Activated CD4-positive, CD25-positive, alpha-beta regulatory T cell treated with anti-CD3 and anti-CD28 coated beads, Interleukin-2, amount 50 U/mL, for 72 hours (primary cell): ENCODE data around the gene DZIP1.

Source experiments
- DNase-seq: peaks from one replicate; pipeline ENCODE4 v3.0.0; 2021

The DZIP1 gene

DNA sequence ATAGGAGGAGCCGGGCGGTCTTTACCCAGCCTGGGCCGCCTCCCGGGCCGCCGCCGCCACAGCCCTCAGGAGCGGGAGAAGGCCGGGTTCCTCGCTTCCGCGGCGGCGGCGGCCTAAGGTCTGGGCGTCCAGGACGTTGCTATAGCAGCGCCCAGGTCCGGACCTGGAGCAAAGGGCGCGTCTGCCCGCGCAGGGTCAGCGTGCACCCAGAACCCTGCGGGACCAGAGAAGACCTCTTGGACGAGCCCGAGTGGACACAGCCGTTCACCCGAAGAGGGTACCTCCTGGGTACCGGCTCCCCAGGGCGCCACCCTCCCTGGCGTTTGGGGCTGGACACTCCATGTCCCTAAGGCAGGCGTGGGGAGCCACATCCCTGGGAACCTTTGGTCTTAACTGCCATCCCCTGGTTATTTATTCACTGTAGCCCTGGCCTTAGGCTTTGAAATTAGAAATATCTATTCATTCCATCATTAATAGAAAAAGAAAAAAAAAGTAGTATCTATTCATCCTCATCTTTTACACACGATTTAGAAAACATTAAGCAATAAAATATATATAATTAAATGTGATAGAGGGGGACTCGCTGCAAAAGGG is 2.4 kb downstream of the DZIP1 start:
- no peak for DNase-seq

DNA sequence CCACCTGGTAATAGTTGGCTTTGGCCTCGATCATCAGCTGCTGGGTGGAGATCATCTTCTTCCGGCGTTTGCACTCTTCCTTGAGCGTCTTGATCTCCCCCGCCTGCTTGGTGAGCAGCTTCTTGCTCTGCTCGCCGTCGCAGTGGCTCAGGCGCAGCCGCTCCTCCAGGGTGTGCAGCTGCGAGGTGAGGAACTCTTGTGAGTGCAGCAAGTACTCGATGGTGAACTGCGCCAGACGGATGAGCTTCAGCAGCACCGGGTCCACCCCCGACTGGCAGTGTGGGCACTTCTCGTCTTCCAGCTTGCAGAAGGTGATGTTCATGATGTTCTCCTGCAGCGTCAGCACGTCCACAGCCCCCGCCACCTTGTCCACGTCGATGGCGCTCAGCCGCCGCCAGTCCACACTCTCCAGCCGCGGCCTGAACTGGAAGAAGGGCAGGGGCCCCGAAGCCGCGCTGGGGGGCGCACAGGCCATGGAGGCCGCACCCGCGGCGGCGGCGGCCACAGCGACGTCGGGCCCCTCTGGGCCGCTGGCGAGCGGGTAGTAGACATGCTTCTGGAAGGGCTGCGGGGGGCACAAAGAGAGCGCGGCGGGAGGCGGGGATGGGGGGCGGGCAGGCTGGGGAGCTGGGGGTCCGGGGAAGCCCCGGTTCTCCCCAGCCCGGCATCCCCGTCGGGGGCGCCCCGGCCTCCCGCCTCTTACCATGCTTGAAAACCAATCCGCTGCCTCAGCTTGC is 3.0 kb downstream of the DZIP1 start:
- no peak for DNase-seq

DNA sequence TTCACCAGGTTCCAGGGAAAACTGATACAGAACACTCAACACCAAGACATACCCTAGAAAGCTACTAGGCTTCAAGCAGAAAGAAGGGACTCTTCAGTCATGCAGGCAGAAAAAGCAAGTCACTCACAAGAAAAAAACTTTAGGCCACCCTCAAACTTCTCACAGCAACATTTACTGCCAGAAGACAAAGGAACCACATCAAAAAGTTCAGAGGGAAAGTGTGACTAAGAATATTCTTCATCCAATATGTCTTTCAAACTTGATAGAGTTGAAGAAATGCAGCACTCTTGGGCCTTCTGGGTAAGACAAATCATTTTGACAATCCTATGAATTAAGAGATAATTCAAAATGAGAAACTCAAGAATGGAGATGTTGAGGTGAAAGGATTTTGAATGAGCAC is 7.7 kb downstream of the DZIP1 start:
- DNase-seq = no peak

DNA sequence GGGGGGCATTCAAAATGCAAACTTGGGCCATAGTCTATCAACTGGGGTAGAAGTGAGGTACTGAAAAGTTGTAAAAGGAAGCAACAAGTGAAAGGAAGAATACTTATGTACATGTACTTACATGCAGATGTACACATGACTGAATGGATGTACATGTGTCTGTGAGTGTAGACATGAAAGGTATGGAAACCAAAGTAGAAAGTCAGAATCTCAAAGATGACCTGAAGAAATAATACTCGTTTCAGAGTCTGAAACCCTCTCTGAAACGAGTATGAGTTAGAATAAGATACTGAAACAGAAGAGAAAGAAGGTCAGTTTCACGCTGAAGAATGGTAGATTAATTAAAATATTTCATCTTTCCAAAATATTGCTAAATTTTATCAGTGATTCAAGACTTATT is 13.9 kb downstream of the DZIP1 start:
- no peak for DNase-seq

DNA sequence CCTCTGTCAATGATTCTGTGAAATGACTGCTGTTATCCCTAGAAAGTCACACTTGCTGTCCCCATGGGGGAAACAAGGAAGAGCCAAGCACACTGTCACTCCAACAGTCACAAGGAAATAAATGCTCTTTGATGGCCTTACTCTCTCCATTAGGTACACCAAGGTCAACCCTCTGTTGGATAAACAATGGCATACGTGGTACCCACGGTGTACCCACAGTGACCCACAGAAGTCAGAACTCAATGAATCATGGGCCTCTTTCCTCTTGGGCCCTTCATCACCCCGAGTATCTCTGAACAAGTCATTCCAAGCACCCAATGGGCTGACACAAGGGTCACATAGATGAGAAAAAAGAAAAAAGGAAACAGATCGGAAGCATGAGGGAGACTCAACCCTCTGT is 15.4 kb downstream of the DZIP1 start:
- no peak for DNase-seq

DNA sequence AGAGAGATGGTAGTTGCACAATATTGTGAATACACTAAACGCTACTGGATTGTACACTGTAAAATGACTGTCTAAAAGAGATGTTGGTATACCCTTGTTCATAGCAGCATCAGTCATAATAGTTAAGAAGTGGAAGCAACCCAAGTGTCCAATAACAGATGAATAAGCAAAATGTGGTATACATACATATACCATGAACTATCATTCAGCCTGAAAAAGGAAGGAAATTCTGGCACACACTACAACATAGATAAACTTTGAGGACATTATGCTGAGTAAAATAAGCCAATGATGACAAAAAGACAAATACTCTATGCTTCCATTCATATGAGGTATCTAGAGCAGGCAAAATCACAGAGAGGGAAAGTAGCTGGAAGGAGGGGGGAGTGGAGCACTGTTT is 16.0 kb downstream of the DZIP1 start:
- DNase-seq = no peak

DNA sequence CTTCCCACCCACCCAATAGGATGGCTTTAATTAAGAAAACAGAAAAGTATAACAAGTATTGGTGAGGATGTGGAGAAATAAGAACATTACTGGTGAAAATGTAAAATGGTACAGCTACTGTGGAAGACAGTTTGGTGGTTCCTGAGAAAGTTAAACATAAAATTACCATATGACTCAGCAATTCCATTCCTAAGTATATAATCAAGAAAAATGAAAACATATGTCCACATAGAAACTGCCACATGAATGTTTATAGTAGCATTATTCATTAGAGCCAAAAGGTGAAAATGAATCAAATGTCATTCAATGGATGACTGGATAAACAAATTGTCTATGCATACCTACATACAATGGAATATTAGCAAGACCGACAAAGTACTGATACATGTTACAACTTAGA is 16.9 kb downstream of the DZIP1 start:
- DNase-seq = no peak

DNA sequence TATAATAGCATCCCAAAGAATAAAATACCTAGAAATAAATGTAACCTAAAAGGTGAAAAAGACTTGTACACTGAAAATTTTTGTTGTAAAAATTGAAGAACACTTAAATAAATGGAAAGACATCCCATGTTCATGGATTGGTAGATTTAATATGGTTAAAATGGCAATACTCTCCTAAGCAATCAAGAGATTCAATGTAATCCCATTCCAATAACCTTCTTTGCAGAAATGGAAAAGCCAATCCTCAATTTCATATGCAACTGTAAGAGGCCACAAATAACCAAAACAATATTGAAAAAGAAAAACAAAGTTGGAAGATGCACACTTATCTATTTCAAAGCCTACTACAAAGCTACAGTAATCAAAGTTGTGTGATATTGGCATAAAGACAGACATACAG is 17.7 kb downstream of the DZIP1 start:
- no peak for DNase-seq

DNA sequence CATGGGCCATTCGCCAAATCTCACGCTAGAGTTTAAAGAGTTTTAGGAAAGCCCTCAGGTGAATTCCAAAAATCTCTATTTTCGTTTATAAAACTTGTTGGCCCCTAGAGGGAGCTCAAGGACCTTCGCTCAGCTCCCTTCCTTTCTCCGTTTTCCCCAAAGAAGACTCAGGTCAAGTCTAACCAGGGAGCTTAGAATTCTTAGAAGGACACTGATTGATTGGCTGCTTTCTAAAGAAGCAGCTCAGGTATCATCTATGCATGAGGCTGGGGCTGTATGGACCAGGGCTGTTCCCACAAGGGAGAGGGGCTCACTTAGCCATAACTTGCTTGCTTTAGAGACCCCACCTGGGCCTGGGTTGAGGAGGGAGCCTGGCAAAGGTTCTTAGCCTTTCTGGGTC is 20.5 kb downstream of the DZIP1 start:
- DNase-seq = no peak

DNA sequence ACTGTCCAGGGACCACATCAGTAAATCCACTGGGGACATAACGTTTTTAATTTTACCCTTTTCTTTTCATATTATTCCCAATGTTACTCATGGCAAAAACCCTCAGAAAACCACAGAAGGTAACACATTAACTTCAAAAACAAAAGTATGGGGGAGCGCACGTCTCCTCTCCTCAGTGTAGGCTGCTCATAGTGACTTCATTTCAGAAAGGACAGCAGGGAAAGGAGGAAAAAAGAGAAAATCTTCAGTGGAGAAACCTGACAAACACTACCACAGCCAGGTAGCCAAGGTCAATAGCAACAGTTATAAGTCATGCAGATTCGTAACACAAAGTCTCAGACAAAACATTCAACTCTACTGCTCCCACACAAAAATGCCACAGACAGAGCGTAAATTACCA is 21.4 kb downstream of the DZIP1 start:
- no peak for DNase-seq

DNA sequence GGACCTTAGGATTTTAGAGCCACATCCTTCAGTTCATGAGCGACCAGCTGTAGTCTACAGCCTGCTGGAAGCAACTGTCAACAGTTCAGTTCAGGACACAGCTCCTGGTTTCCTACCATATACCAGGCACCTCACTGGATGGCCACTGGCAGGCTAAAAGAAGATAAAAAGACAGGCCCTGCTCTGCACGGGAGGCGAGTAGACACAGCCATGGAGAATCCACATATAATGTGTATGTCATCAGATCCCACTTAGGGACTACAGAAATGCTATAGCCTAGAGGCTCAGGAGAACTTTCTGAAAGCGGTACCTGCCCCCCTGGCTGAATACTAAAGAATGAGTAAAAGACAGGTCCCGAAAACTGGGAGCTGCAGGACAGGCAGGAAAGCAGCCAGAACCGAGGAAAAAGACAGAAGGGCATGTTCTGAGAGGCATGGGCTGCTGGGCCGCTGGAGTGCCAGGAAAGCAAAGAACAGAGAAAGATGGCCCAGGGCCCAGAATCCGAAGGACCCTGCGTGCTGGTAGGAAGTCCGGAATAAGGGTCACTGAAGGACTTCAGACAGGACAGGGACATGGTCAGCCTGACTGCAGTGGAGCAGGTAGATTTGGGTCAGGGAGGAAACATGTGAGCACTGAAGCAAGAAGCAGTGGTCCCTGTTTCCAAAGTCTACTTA is 23.5 kb downstream of the DZIP1 start:
- no peak for DNase-seq

DNA sequence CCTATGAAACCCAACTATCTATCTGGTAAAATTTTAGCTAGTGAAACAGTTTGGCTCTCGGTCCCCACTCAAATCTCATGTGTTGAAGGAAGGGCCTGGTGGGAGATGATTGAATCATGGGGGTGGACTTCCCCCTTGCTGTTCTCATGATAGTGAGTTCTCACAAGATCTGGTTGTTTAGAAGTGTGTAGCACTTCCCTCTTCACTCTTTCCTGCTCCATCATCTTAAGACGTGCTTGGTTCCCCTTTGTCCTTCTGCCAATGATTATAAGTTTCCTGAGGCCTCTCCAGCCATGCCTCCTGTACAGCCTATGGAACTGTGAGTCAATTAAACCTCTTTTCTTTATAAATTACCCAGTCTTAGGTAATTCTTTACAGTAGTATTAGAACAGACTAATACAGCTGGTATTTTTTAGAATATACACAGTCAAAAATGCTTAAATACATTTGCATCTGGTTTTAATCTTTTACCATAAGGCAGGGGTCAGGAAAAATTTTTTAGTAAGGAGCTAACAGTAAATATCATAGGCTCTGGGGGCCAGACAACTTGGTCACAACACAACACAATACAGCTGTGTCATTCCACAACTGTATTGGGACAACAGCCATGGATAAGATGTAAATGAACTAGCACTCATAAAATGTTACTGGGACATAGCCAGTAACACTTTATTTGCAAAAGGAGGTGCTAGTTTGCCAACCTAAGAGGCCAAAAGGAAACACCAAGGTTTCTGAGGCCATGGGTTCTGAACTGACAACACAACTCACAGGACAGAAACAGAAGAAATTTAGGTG is 24.3 kb downstream of the DZIP1 start:
- no peak for DNase-seq

DNA sequence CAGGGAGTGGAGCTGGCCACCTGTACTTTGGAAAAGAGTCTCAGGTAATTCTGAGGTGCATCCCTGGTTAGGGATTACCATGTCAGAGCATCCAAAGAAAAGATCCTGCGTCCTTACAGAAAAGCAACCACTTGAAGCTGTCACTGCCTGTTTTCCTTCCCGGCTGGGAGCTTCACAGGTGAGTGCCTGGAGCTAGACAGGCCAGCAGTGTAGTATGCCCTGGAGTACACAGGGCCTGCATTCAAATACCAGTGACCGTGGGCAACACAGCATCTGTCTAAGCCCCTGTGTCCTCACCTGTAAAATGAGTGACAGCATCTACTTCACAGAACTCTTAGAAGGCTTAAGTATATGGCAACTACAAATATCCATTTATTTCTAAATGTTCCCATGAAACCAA is 29.0 kb downstream of the DZIP1 start:
- no peak for DNase-seq

DNA sequence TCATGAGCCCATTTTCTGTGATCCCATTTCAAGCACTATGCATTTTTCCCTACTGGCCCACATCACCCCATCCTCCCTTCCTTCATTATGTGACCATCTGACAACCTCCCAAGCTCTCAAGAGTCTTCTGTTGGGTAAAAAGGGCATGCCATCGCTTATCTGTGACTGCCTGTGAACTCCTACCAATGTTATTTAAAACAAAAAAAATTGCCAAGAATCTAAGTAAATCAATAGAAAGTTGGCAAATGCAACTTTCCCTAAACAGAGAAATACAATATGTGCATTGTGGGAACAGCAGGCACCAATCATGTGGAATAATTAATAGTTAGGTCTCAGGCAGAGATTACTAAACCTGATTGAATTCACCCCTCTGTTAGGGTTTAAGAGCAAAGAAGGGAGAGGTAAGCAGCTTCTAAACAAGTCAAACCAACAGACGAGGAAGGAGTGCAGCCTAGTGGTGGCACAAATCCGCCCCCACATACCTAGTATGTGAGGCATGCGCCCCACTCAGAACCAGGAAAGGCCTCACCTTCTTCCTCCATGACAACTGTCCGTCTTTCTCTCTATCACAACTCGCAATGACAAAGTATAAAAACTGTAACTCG is 29.8 kb downstream of the DZIP1 start:
- DNase-seq = no peak

DNA sequence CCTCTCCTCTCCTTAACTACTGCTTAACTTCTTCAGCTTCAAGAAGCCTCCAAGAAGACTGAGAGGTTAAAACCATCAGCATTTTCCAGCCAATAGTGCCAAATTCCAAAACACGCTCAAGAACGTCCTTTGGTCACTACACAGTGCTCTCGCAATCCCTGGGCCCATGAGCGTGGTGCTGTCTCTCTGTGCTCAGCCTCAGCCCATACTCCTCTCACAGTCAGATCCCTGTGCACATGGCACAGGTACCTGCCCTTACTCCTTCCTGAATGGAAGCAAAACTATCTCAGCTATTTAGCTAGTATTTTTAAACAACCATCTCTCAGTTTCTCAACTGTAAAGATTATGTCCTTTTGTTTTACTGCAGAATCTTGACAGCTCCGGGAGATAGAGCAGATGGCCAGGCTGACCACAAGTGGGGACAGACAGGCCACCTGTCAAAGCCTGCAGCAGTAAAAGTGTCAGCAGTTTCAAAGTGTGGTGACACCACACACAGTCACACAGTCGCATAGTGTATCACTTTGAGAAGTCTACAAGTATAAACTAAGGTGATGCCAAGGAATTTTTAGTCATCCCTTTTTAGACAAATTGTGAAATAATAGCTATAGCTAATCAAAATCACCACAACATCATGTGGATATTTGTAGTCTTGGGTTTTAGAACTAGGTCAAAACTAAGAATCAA is 35.7 kb downstream of the DZIP1 start:
- no peak for DNase-seq

DNA sequence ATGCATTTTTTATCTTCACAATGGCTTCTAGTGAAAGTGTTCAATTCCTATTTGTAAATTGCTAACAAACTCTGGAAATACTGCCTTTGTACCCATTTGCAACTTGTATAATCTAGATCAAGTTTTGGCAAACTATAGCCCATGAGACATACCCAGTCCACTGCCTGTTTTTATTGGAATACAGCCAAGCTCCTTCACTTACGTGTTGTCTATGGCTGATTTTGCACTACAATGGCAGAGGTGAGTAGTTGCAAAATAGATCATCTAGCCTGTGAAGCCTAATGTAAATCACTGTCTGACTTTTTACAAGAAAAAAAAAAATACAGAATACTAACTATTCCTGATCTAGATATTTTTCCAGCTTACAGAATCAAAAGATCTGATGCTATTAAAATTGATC is 37.1 kb downstream of the DZIP1 start:
- DNase-seq = no peak

DNA sequence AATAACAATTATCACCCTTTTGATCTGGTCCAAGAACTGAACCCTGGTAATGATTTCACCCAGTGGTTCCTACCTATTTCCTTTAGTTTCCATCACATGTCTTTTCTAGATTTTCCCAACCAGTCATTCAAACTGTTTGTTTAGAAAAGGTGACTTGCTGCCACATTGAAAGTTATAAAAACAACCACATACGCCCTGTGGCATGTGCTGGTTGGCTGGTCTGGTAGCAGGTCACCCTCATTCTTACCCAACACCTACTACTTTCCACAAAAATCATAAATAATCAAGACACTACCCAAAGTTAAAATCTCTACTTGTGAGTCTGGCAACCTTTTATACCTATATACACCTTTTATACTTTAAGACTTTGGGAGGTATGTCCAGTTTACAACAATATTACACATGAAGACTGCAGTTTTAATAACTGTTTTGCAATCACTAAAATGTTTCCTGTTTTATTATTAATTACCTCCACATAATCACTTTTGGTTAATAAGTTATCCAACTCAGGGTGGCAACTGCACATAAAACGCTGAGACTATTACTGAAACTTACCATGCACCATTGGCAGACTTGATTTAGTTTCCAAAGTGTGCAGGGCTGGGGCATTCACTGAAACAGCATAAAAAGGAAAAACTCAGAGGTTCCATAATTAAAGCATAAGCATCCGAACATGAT is 38.9 kb downstream of the DZIP1 start:
- DNase-seq = no peak

DNA sequence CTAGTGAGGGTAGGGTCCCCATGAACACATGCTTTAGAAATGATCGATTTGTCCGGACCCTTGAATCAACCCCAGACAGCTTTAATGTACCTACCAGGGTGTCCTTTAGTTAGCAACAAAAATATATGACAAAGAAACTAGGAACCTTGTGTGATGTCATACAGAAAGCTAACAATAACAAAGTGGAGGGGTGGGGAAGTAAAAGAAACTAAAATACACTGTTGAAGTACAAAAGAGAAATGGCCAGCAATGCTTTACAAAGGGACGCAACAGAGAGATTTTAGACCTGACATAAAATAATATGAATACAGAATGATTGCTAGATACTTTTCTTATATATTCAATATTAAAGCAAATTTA is 40.0 kb downstream of the DZIP1 start:
- no peak for DNase-seq

DNA sequence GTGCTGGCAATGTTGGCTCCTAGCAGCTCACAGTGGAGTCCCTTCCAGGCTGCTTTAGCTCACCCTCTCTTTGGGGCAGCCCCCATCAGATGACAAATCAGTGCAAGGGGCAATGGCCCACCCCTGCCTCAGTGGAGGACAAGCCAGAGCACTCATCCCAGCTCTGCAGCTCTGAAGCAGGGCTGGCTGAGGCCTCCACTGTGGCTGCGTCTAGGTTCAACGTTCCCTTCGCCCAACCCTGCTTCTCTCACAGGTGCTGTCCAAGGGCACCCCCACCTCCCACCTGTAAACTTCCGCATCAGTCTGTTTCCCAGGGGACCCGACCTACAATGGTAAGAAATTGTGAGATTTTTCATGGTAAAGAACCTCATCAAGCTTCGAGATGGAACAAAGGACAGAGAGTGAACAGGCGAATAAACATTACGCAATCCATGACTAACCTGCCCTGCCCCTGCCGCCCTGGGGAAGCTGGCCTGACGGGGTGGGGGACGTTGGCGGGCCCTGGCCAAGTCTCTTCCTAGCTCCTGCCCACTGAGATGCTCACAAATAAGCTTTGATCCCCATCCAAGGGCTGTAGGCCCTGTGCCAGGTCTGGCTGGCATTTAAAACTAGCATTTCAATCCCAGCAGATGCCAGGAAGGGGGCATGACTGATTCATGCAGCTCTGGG is 40.5 kb downstream of the DZIP1 start:
- DNase-seq = no peak

DNA sequence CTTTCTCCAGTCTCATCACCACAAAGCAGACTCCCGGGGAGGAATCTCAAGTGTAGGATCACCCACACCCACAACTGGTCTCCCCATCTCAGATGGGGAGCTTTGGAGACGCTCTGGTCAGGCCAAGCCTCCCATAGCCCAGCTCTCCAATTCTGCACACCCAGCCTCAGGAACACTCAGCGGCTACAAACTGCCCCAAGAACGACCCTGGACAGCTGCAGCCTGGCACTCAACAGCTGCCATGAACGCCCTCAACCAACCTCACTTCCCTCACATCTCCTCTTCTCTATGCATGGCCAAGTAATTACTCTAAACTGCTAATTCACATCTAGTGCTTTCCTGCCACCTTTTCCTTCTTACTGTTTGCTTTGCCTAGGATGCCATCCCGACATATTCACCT is 42.6 kb downstream of the DZIP1 start:
- no peak for DNase-seq

DNA sequence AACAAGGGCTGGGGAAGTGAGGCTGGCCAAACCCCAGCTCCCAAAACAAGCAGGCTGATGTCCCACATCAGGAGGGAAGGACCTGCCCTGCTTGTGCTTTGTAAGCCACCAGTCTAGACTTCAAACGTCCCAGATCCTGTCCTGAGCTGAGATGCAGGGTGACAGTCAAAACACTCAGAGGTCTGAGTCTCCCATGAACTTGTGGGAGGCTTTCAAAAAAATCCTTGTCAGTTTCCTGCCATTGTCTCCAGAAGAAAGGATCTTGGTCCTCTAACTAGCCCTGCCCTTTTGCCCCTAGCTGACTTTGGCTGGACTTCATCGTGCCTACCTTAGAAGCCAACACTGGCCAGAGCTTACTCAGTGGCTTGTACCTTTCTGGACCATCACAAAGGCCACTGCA is 43.3 kb downstream of the DZIP1 start:
- no peak for DNase-seq

DNA sequence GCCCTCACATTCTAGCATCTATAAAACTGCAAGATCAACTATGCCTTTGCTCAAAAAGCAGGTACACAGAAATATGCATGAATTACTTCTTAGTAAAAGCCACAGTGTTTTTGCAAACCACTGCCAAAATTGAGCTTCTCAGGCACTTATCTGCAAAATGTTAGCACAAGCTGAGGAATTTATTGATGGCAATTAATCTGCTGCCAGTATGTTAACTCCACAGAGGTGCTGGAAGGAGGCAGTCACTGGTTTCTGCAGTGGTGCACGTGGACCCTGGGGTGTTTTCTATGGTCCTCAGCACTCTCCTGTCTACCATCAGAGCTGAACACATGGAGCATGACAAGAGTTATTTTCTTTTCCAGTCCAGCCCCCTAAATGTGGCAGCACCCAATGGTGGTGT is 47.8 kb downstream of the DZIP1 start:
- no peak for DNase-seq
